NB4 (cell line): ENCODE data around the gene PERM1.
A peak's percentile ranks its signal among the peaks of the same experiment; 100 is the strongest.

Experiments
- DNase-seq: peaks from one replicate; pipeline ENCODE4 v3.0.0; 2010; ENCODE audit warnings: low read depth
- H3K4me3 ChIP-seq: one replicate; pipeline ENCODE4 v1.5.1; 2011; ENCODE audit warnings: mild to moderate bottlenecking, low read depth, low read length, moderate library complexity
- CTCF ChIP-seq: IDR thresholded peaks from one replicate; pipeline ENCODE4 v1.5.1; 2012; ENCODE audit warnings: low read depth, low read length
- MYC ChIP-seq: IDR thresholded peaks from 2 replicates; pipeline ENCODE4 v1.6.1; 2011; ENCODE audit warnings: low read depth, low read length
- POLR2A ChIP-seq: IDR thresholded peaks from 2 replicates; pipeline ENCODE4 v1.6.1; 2011; ENCODE audit warnings: mild to moderate bottlenecking; ENCODE audit not compliant: insufficient read length; ENCODE audit errors: extremely low read depth
- TF ChIP-seq, protein P1 (sequence below): IDR thresholded peaks from 2 replicates; pipeline ENCODE4 v1.6.1; 2011; ENCODE audit warnings: low read depth, low read length

The PERM1 gene

GRCh38 chr1:1005774-1006304 lies 23.9 kb upstream of the PERM1 start:
- TF ChIP-seq MYC (no peak), CTCF (no peak), POLR2A (no peak)
- TF ChIP-seq, protein P1, sequence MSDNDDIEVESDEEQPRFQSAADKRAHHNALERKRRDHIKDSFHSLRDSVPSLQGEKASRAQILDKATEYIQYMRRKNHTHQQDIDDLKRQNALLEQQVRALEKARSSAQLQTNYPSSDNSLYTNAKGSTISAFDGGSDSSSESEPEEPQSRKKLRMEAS = no peak
- no peak for DNase-seq
- no peak overlapping the region for H3K4me3 ChIP-seq

GRCh38 chr1:1004780-1005697 lies 23.1 kb upstream of the PERM1 start:
- no peak overlapping the region for H3K4me3 ChIP-seq
- no peak for TF ChIP-seq MYC
- DNase-seq = peak; percentile 63

- no peak for TF ChIP-seq MYC
- TF ChIP-seq POLR2A = no peak
- no peak for TF ChIP-seq CTCF
- TF ChIP-seq, protein P1 = no peak
- DNase-seq = no peak
- H3K4me3 ChIP-seq = no peak overlapping the region
Observed at GRCh38 chr1:1004420-1004779, 22.5 kb upstream of the PERM1 start.

DNA sequence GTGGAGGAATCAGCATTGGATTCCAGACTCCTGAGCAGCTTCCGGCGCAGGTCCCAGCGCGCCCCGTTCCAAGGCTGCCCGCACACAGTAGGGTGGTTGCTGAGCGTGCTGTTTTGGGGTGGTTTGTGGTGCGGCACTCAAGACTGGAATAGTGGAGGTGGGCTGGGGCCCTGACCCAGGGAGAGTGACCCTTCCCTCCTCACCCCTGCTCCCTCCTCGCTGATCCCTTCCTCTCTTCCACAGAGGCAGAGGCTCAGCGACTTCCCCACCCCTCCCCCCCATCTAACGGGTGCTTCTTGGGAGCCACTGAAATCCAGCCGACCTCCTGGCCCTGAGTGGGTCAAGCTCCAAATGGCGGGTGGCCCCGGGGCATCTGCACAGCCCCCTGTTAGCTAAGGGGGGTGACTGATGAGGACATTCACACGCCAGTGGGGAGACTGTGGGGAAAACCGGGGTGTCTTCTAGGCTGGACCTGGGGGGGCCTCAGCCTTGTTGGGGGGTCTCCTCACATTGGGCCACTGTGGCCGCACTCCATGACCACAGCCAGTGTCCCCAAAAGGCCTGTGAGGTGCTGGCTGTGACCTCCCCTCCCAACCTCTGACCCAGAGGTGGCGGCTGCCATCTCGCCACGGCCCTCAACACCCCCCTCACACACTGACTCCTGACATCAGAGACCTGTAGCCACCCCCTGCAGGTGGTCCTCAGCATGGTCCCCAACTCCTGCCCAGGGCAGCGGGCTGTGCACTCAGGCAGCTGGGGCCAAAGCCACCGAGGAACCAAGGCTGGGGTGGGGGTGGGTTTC lies 21.9 kb upstream of the PERM1 start:
- TF ChIP-seq POLR2A = no peak
- TF ChIP-seq CTCF = no peak
- TF ChIP-seq, protein P1 = no peak
- no peak for TF ChIP-seq MYC
- H3K4me3 ChIP-seq = no peak overlapping the region
- DNase-seq = no peak

- no peak overlapping the region for H3K4me3 ChIP-seq
- TF ChIP-seq POLR2A (no peak), MYC (no peak), CTCF (no peak)
- TF ChIP-seq, protein P1 = no peak
- DNase-seq = no peak
Observed at GRCh38 chr1:1001057-1001783, 19.3 kb upstream of the PERM1 start.
